ENCODE data around the gene ANGPTL8.

ANGPTL8 gene

DNA sequence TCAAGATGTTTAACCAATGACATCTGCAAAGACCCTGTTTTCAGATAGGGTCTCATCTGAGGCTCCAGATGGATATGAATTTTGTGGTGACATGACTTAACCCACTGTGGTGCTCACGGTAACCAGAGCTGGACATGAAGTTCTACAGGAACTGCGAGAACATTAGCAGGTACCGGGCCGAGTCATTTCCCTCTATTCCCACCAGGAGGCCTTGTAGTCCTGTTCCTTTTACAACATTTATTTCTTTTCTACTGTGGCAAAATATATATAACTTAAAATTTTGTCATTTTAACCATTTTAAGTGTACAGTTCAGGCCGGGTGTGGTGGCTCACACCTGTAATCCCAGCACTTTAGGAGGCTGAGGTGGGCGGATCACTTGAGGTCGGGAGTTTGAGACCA lies 48.9 kb downstream of the ANGPTL8 start:
- DNase-seq (ENCODE audit: extremely low read depth in 1 of 2, low read depth in 1 of 2): no peak

DNA sequence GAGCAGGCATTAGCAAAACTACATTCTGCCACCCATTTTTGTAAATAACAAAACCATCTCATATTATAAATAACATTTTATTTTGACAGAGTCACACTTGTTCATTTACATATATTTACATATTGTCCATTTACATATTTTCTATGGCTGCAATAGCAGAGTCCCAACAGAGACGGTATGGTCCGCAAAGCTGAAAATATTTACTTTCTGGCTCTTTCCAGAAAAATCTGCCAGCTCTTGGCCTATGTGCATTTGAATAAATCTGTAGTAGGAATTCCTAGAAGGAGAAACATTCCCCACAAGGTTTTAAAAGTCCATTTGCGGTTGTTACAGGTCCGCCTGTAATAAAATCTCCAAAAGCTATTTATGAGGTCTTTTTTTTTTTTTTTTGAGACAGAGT lies 50.8 kb downstream of the ANGPTL8 start:
- no peak for DNase-seq (ENCODE audit: extremely low read depth in 1 of 2, low read depth in 1 of 2)

DNA sequence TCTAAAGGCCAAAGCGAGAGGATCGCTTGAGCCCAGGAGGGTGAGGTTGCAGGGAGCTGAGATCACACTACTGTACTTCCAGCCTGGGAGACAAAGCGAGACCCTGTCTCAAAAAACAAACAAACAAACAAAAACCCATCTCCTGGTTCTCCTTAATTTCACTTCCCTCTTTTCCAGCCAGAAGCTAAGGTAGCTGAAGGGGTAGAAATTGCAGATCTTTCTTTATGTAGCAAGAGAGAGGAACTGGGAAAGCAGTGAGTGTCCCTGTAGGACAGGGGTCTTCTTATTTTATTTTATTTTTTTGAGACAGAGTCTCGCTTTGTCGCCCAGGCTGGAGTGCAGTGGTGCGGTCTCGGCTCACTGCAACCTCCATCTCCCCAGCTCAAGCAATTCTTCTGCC lies 52.0 kb downstream of the ANGPTL8 start:
- DNase-seq (ENCODE audit: extremely low read depth in 1 of 2, low read depth in 1 of 2): no peak
